NOMO-1 (cell line): ENCODE measurements around the gene APOBEC2.
A peak's percentile ranks its signal among the peaks of the same experiment; 100 is the strongest.

ENCODE experiments used
- DNase-seq, 2 experiments: peaks; one replicate each; lab custom pipeline; 2025; ENCODE audit not compliant: unreplicated experiment in 2 of 2; lab: John Stamatoyannopoulos, UW

Gene APOBEC2

GRCh38 chr6:41079080-41079479 is 26.1 kb downstream of the APOBEC2 start:
- no peak for DNase-seq

DNA sequence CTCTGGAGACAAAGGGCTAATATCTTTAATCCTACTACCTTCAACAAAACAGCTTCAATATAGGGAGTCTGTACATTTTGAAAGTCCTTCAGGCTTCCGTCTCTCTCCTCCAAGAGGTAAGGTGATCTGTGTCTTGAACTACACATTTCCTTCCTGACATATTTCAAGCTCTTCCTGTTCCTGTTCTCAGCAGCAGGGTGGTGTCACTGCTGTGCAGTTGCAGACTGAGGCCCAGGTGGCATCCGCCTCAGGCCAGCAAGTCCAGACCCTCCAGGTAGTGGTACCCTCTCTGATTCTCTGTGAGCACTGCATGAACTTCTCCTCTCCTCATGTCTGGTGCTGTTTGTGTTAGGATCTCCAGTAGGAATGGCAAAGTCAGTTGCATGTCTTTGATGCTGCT is 27.6 kb downstream of the APOBEC2 start:
- no peak for DNase-seq

GRCh38 chr6:41083072-41083471 is 30.1 kb downstream of the APOBEC2 start:
- DNase-seq, result no peak

GRCh38 chr6:41085182-41085581 is 32.2 kb downstream of the APOBEC2 start:
- no peak for DNase-seq

DNA sequence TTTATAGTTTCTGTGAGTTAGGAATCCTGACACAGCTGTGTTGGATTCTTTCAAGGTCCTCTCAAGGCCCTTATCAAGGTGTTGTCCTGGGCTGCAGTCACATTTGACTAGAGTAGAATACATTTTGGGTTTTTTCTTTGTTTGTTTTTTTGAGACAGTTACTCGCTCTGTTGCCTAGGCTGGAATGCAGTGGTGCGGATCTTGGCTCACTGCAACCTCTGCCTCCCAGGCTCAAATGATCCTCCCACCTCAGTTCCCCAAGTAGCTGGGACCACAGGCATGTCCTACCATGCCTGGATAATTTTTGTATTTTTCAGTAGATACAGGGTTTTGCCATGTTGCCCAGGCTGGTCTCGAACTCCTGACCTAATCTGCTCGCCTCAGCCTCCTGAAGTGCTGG is 35.4 kb downstream of the APOBEC2 start:
- no peak for DNase-seq

- no peak for DNase-seq
Measured at GRCh38 chr6:41090841-41091761, 38.1 kb downstream of the APOBEC2 start.

DNA sequence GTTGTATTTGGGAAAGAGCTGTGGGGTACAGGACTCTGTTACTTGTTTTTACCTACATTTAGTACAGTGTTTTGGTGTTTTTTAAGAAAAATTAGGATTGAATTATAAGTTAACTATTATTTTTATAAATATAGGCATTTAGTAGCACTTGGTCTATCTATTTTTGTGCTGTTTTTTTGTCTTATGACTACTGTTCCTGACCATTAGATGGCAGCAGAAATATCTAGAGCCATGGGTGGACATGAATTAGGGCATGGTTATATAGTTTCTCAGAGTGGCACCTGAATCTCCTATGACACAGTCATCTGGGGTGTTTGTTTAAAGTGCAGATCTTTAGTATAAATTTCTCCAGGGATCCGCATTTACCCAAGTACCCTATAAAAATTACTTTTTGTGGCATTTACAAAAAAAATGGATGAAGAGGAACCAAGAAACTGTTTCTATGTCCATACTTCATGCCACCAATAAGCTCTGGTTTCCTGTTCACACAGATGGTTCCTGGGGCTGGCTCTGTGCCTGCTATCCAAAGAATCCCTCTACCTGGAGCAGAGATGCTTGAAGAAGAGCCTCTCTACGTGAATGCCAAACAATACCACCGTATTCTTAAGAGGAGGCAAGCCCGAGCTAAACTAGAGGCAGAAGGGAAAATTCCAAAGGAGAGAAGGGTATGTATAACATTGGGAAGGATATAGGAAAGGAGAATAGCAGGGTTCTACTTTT is 39.6 kb downstream of the APOBEC2 start:
- peak in 1 of 2 experiments; percentile 19 for DNase-seq

- no peak for DNase-seq
Measured at GRCh38 chr6:41093729-41094128, 40.7 kb downstream of the APOBEC2 start.

DNA sequence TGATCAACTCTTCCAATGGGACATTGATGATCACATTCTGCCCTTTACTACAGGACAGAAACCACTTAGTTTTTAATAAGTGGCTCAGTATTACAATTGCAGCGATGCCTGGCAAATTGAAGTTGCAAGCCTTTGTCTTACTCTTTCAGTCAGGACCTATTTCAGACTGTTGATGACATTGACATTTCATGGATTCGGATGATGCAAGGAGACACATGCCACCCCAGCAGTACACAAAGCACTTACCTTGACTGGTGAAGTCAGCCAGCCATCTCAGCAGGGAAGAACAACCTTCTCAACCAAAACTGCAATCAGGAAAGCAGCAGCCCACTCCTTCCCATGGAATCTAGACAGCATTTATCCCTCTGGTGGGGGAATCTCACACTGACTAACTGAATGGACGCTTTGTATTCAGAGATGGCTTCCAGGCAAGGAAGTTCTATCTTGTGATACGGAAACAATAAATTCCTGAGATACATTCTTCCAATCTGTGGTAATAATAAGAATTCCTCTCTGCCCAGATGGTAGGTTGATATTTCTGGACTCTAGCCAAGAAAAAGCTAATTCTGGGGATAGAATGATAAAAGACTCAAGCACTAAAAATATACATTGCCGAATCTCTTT is 44.6 kb downstream of the APOBEC2 start:
- DNase-seq, result no peak

- no peak for DNase-seq
Measured at GRCh38 chr6:41098366-41098765, 45.4 kb downstream of the APOBEC2 start.

GRCh38 chr6:41100871-41101287 is 47.9 kb downstream of the APOBEC2 start:
- DNase-seq, result no peak

DNA sequence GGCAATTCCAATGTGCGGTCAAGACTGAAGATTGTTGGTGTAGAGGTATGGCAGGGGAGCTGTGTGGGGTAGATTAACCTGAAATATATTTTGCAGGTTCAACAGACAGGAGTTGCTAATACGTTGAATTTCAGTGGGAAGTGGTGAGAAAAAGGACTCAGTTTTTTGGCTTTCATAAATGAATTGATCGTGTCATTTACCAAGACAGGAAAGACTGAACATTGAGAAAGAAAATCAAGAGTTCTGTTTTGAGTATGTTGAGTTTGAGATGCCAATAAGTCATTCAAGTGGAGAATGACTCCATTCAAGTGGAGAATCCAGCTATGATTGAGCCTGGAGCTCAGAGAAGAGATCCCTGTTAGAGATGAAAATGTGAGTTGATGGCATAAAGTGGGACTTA is 50.8 kb downstream of the APOBEC2 start:
- DNase-seq, result no peak

DNA sequence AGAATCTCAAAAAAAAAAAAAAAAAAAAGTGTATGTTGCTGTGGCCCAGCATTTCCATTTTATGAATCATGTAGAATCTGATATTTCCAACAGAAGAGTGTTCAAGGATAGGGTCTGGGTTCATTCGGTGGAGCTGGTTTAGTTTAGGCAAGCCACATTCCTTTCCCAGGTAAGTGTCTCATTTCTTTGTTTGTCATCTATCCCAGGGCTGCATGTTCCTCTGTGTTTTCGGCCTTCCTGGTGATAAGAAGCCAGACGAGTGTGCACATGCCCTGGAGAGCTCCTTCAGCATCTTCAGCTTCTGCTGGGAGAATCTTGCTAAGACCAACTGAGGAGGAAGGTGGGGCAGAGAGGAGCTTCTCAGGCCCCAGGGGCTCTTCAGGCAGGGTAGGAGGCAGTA is 58.0 kb downstream of the APOBEC2 start:
- no peak for DNase-seq
